SJCRH30 (cell line): ENCODE data around the gene C1QTNF12. TPM values are rescaled to one million over a fixed set of nuclear protein-coding genes. Genes with fewer than 3 reads are reported as not detected.

Experiments used
- DNase-seq, 2 experiments: peaks; one replicate each; pipeline ENCODE4 v3.0.0-alpha.2; 2015 to 2020
- H3K27ac ChIP-seq: fragments of 250-450 bp; sonication (Bioruptor Pico); 2 replicates; pipeline ENCODE4 v1.5.1; 2020; ENCODE audit warnings: mild to moderate bottlenecking, moderate library complexity
- H3K27me3 ChIP-seq: fragments of 250-450 bp; sonication (Bioruptor Pico); 2 replicates; pipeline ENCODE4 v1.5.1; 2020; ENCODE audit warnings: mild to moderate bottlenecking, moderate library complexity
- H3K36me3 ChIP-seq: fragments of 250-450 bp; sonication (Bioruptor Pico); 2 replicates; pipeline ENCODE4 v1.5.1; 2020; ENCODE audit warnings: mild to moderate bottlenecking, moderate library complexity
- H3K4me1 ChIP-seq: fragments of 250-450 bp; sonication (Bioruptor Pico); 2 replicates; pipeline ENCODE4 v1.5.1; 2020; ENCODE audit warnings: mild to moderate bottlenecking, moderate library complexity
- H3K4me3 ChIP-seq: fragments of 250-450 bp; sonication (Bioruptor Pico); 2 replicates; pipeline ENCODE4 v1.5.1; 2020; ENCODE audit warnings: mild to moderate bottlenecking, moderate library complexity
- H3K9me3 ChIP-seq: fragments of 250-450 bp; sonication (Bioruptor Pico); replicated peaks from 2 replicates; pipeline ENCODE4 v1.5.1; 2020; ENCODE audit warnings: mild to moderate bottlenecking, moderate library complexity
- total RNA-seq: library from RNA; depleted of rRNA; stranded (reverse); fragments of >200 nt; shearing (Covaris generic); gene quantifications from 2 replicates; pipeline ENCODE4 v1.2.3, GENCODE V29; 2014; rRNA removed

Gene C1QTNF12
- total RNA-seq, 1 experiment from 2014 or later, result not detected

GRCh38 chr1:1194723-1195122, 51.8 kb downstream of the C1QTNF12 start:
- Histone ChIP-seq H3K27ac (no peak overlapping the region), H3K27me3 (no peaks in the 10 kb centered on the region), H3K4me1 (peaks cover 2% of the 10 kb centered on the region; the same call in 1 of the 2 replicates), H3K9me3 (peaks cover 19% of the 10 kb centered on the region), H3K36me3 (no peaks in the 10 kb centered on the region), H3K4me3 (no peak overlapping the region)
- DNase-seq, result no peak

Other genes starting within 250 kb of the C1QTNF12 start
- 15.3 and 15.9 TPM in 2 replicates for gene HES4, start 246.6 kb downstream of the C1QTNF12 start, total RNA-seq
- 5.1 and 12.6 TPM in 2 replicates for gene ISG15, start 233.2 kb downstream of the C1QTNF12 start, total RNA-seq
- gene AGRN, start 226.6 kb downstream of the C1QTNF12 start, total RNA-seq, result 10.4 and 13.7 TPM in 2 replicates
- not detected in 2 replicates for gene RNF223, start 172.4 kb downstream of the C1QTNF12 start, total RNA-seq
- 19.9 and 20.8 TPM in 2 replicates for gene C1orf159, start 130.6 kb downstream of the C1QTNF12 start, total RNA-seq
- 0.42 and 0.73 TPM in 2 replicates for gene TTLL10, start 72.8 kb downstream of the C1QTNF12 start, total RNA-seq
- gene TNFRSF18, start 40.1 kb downstream of the C1QTNF12 start, total RNA-seq, result 0.33 and 0.93 TPM in 2 replicates
- gene TNFRSF4, start 32.6 kb downstream of the C1QTNF12 start, total RNA-seq, result 2.8 and 4.7 TPM in 2 replicates
- gene SDF4, start 14.7 kb downstream of the C1QTNF12 start, total RNA-seq, result 86.7 and 87.1 TPM in 2 replicates
- 32.4 and 33.4 TPM in 2 replicates for gene B3GALT6, start 14.5 kb downstream of the C1QTNF12 start, total RNA-seq
- gene UBE2J2, start 27.1 kb upstream of the C1QTNF12 start, total RNA-seq, result 109 and 115 TPM in 2 replicates
- 1.1 and 2.2 TPM in 2 replicates for gene SCNN1D, start 33.7 kb upstream of the C1QTNF12 start, total RNA-seq
- gene ACAP3, start 61.2 kb upstream of the C1QTNF12 start, total RNA-seq, result 18.7 and 27.4 TPM in 2 replicates
- gene PUSL1, start 61.9 kb upstream of the C1QTNF12 start, total RNA-seq, result 23.9 and 25.3 TPM in 2 replicates
- 66.0 and 78.7 TPM in 2 replicates for gene INTS11, start 77.9 kb upstream of the C1QTNF12 start, total RNA-seq
- gene CPTP, start 78.1 kb upstream of the C1QTNF12 start, total RNA-seq, result 22.1 and 22.3 TPM in 2 replicates
- gene TAS1R3, start 84.6 kb upstream of the C1QTNF12 start, total RNA-seq, result 0.15 and 0.47 TPM in 2 replicates
- gene DVL1, start 102.7 kb upstream of the C1QTNF12 start, total RNA-seq, result 45.8 and 52.5 TPM in 2 replicates
- gene MXRA8, start 111.8 kb upstream of the C1QTNF12 start, total RNA-seq, result 11.3 and 13.8 TPM in 2 replicates
- gene AURKAIP1, start 128.5 kb upstream of the C1QTNF12 start, total RNA-seq, result 177 and 208 TPM in 2 replicates
- gene CCNL2, start 152.6 kb upstream of the C1QTNF12 start, total RNA-seq, result 124 and 196 TPM in 2 replicates
- gene MRPL20, start 160.6 kb upstream of the C1QTNF12 start, total RNA-seq, result 229 and 236 TPM in 2 replicates
- gene ANKRD65, start 174.6 kb upstream of the C1QTNF12 start, total RNA-seq, result 6.1 and 6.2 TPM in 2 replicates
- gene VWA1, start 189.0 kb upstream of the C1QTNF12 start, total RNA-seq, result 0.58 and 3.3 TPM in 2 replicates
- gene ATAD3C, start 203.0 kb upstream of the C1QTNF12 start, total RNA-seq, result 0.20 TPM in 1 of 2 replicates, not detected in the other
- 53.1 and 55.5 TPM in 2 replicates for gene ATAD3B, start 225.0 kb upstream of the C1QTNF12 start, total RNA-seq